ENCODE results near the gene NAT16. TPM values are rescaled to one million over a fixed set of nuclear protein-coding genes. Genes with fewer than 3 reads are reported as not detected.

The NAT16 gene
- total and polyA plus RNA-seq, 2 of the 13 experiments (the other 11 are each of a cell fraction or from before 2014, with no cell fraction given): 0.04 TPM; not detected in 1

GRCh38 chr7:101126651-101127459, 53.2 kb downstream of the NAT16 start, which contains the start of gene SERPINE1 (continued):
- no peak for TF ChIP-seq ZNF639 (CRISPR knock-in tag; conservative IDR thresholded peaks at IDR 0.05)
- no peak for TF ChIP-seq JARID2 (CRISPR knock-in tag; IDR thresholded peaks at IDR 0.05; ENCODE audit: insufficient replicate concordance)
- peak; percentile 82; the same call in 1 of the 2 replicates for TF ChIP-seq ZBTB7A (CRISPR knock-in tag; IDR thresholded peaks at IDR 0.05)
- no peak for TF ChIP-seq MAFG (CRISPR knock-in tag; IDR thresholded peaks at IDR 0.05)
- no peak for TF ChIP-seq ZNF512B (CRISPR knock-in tag; IDR thresholded peaks at IDR 0.05; ENCODE audit: borderline replicate concordance)
- no peak for TF ChIP-seq ZNF597 (CRISPR knock-in tag; IDR thresholded peaks at IDR 0.05)
- no peak for TF ChIP-seq GLMP (CRISPR knock-in tag; IDR thresholded peaks at IDR 0.05; ENCODE audit: borderline replicate concordance)
- no peak for TF ChIP-seq NFE2L1 (CRISPR knock-in tag; IDR thresholded peaks at IDR 0.05; ENCODE audit: borderline replicate concordance)
- TF ChIP-seq ZNF570 (CRISPR knock-in tag; IDR thresholded peaks at IDR 0.05; ENCODE audit: borderline replicate concordance): no peak
- TF ChIP-seq FOXM1 (CRISPR knock-in tag; IDR thresholded peaks at IDR 0.05): no peak
- TF ChIP-seq ZNF564 (CRISPR knock-in tag; IDR thresholded peaks at IDR 0.05): no peak
- no peak for TF ChIP-seq MXD3 (CRISPR knock-in tag; IDR thresholded peaks at IDR 0.05)
- TF ChIP-seq ZNF576 (CRISPR knock-in tag; IDR thresholded peaks at IDR 0.05): no peak
- TF ChIP-seq ARNTL (CRISPR knock-in tag; IDR thresholded peaks at IDR 0.05): peak; percentile 98
